NCI-H2227 (cell line): Measurements from ENCODE around the gene EHD4.

Experiments
- DNase-seq: peaks from one replicate; lab custom pipeline; 2025; ENCODE audit not compliant: unreplicated experiment; lab: John Stamatoyannopoulos, UW

The EHD4 gene

GRCh38 chr15:41866263-41866703 lies 106.1 kb downstream of the EHD4 start:
- no peak for DNase-seq

GRCh38 chr15:41865490-41866055 lies 106.8 kb downstream of the EHD4 start:
- DNase-seq = no peak

- DNase-seq = no peak
Observed at GRCh38 chr15:41862515-41863116, 109.7 kb downstream of the EHD4 start.

GRCh38 chr15:41861736-41862356 lies 110.5 kb downstream of the EHD4 start:
- no peak for DNase-seq

- DNase-seq = no peak
Observed at GRCh38 chr15:41860049-41860828, 112.1 kb downstream of the EHD4 start.

GRCh38 chr15:41858756-41859155 lies 113.6 kb downstream of the EHD4 start:
- no peak for DNase-seq

- DNase-seq = no peak
Observed at GRCh38 chr15:41857316-41857715, 115.0 kb downstream of the EHD4 start.

GRCh38 chr15:41856716-41857115 lies 115.6 kb downstream of the EHD4 start:
- DNase-seq = no peak

- no peak for DNase-seq
Observed at GRCh38 chr15:41856262-41856661, 116.1 kb downstream of the EHD4 start.

- DNase-seq = no peak
Observed at GRCh38 chr15:41855261-41855961, 116.9 kb downstream of the EHD4 start.

- DNase-seq = no peak
Observed at GRCh38 chr15:41854443-41854842, 117.9 kb downstream of the EHD4 start.

GRCh38 chr15:41853831-41854230 lies 118.5 kb downstream of the EHD4 start:
- DNase-seq = no peak

GRCh38 chr15:41852736-41853590 lies 119.4 kb downstream of the EHD4 start:
- peak; percentile 4 for DNase-seq

GRCh38 chr15:41851755-41852370 lies 120.5 kb downstream of the EHD4 start:
- DNase-seq = no peak

GRCh38 chr15:41851167-41851523 lies 121.2 kb downstream of the EHD4 start:
- DNase-seq = peak; percentile 5

GRCh38 chr15:41850482-41851166 lies 121.7 kb downstream of the EHD4 start:
- DNase-seq = no peak

GRCh38 chr15:41849861-41850260 lies 122.5 kb downstream of the EHD4 start:
- DNase-seq = no peak

GRCh38 chr15:41849204-41849603 lies 123.2 kb downstream of the EHD4 start:
- no peak for DNase-seq

- no peak for DNase-seq
Observed at GRCh38 chr15:41848631-41849030, 123.7 kb downstream of the EHD4 start.
